ENCODE measurements around the gene MSX2. TPM values are rescaled to one million over a fixed set of nuclear protein-coding genes. Genes with fewer than 3 reads are reported as not detected.
"Not testable (repeated sequence)": the region's sequence is repeated elsewhere in the genome, so short reads cannot be mapped to it uniquely, and the experiment has no call there.

Gene MSX2
- total RNA-seq, 1 experiment from 2014 or later, result 73.6 TPM

GRCh38 chr5:174733091-174733690, 8.8 kb downstream of the MSX2 start:
- no peak for DNase-seq (ENCODE audit: low spot score)

GRCh38 chr5:174733836-174734235, 9.5 kb downstream of the MSX2 start:
- no peak for DNase-seq (ENCODE audit: low spot score)

GRCh38 chr5:174734571-174735497, 10.5 kb downstream of the MSX2 start:
- no peak for DNase-seq (ENCODE audit: low spot score)

GRCh38 chr5:174735498-174736330, 11.3 kb downstream of the MSX2 start:
- DNase-seq (ENCODE audit: low spot score), result peak; percentile 40

GRCh38 chr5:174736331-174736721, 11.9 kb downstream of the MSX2 start:
- peak; percentile 92 for DNase-seq (ENCODE audit: low spot score)

GRCh38 chr5:174736777-174737176, 12.4 kb downstream of the MSX2 start:
- DNase-seq (ENCODE audit: low spot score), result no peak

GRCh38 chr5:174737330-174737729, 12.9 kb downstream of the MSX2 start:
- DNase-seq (ENCODE audit: low spot score), result peak; percentile 72

GRCh38 chr5:174741352-174741751, 17.0 kb downstream of the MSX2 start:
- no peak for DNase-seq (ENCODE audit: low spot score)

GRCh38 chr5:174744896-174745295, 20.5 kb downstream of the MSX2 start:
- DNase-seq (ENCODE audit: low spot score), result no peak

GRCh38 chr5:174745590-174746103, 21.3 kb downstream of the MSX2 start:
- DNase-seq (ENCODE audit: low spot score), result no peak

GRCh38 chr5:174750711-174751110, 26.3 kb downstream of the MSX2 start:
- no peak for DNase-seq (ENCODE audit: low spot score)

GRCh38 chr5:174751154-174752000, 27.0 kb downstream of the MSX2 start:
- DNase-seq (ENCODE audit: low spot score), result no peak

GRCh38 chr5:174752121-174752520, 27.7 kb downstream of the MSX2 start:
- DNase-seq (ENCODE audit: low spot score), result no peak

- peak; percentile 57 for DNase-seq (ENCODE audit: low spot score)
These were observed 30.7 kb downstream of the MSX2 start for GRCh38 chr5:174755106-174755505.

GRCh38 chr5:174759091-174759490, 34.7 kb downstream of the MSX2 start:
- DNase-seq (ENCODE audit: low spot score), result no peak

- DNase-seq (ENCODE audit: low spot score), result no peak
These were observed 36.3 kb downstream of the MSX2 start for GRCh38 chr5:174760721-174761120.

- not testable (repeated sequence) for DNase-seq (ENCODE audit: low spot score)
These were observed 37.0 kb downstream of the MSX2 start for GRCh38 chr5:174761341-174761740.

GRCh38 chr5:174764309-174764708, 39.9 kb downstream of the MSX2 start:
- DNase-seq (ENCODE audit: low spot score), result no peak

GRCh38 chr5:174765540-174765939, 41.2 kb downstream of the MSX2 start:
- no peak for DNase-seq (ENCODE audit: low spot score)

GRCh38 chr5:174767670-174768069, 43.3 kb downstream of the MSX2 start:
- DNase-seq (ENCODE audit: low spot score), result no peak

- DNase-seq (ENCODE audit: low spot score), result no peak
These were observed 44.6 kb downstream of the MSX2 start for GRCh38 chr5:174769005-174769404.

Measured in H4 (cell line).